HG03432 (cell line): Measurements from ENCODE around the gene AKT3.
"Not testable (repeated sequence)": the region's sequence is repeated elsewhere in the genome, so short reads cannot be mapped to it uniquely, and the experiment has no call there.

Experiments
- ATAC-seq: cut with Tn5 transposase; IDR thresholded peaks from one replicate; pipeline ENCODE4 v1.9.1; 2021; ENCODE audit warnings: mild to moderate bottlenecking, moderate library complexity; ENCODE audit not compliant: unreplicated experiment

Gene AKT3

GRCh38 chr1:243842978-243843511, 7.0 kb downstream of the AKT3 start:
- no peak for ATAC-seq

- no peak for ATAC-seq
Measured at GRCh38 chr1:243842161-243842560, 7.9 kb downstream of the AKT3 start.

DNA sequence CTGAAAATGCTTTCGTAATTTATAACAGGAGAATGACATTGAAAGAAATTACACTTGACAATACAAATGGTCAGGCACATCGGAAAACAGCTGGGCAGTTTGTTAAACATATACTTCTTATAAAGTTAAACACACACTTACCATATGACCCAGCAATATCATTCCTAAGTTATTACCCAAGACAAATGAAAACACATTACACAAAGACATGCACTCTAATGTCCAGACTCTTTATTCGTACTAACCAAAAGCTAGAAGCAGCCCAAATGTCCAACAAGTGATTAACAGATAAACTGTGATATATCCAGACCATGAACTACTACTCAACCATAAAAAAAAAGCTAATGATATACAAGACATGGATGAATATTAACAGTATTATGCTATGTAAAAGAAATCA, 8.5 kb downstream of the AKT3 start:
- no peak for ATAC-seq

DNA sequence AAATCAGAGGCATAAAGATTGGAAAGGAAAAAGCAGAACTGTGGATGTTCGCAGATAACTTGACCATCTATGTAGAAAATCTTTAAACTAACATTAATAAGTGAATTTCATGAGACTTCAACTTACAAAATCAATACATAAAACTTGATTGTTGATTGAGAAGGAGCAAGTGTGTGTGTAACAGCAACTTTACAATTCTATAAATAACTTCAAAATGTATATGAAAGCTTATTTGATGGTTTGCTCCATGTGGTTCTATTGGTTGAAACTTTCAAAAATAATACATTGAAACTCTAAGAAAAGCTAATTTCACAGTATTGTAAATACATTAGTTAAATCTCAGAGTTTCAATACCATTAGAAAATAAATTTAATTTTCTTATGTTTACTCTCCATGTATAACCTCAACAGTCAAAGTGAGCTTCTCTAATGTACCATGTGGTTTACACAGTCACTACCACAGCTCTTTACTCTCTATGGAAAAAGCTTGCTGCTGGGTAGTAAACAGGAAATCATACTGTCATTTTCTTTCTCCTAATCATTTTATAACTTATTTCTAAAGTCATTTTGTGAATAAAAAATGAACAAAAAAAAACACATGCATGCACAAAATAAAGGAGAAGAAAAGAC, 12.0 kb downstream of the AKT3 start:
- ATAC-seq, result peak; percentile 79

DNA sequence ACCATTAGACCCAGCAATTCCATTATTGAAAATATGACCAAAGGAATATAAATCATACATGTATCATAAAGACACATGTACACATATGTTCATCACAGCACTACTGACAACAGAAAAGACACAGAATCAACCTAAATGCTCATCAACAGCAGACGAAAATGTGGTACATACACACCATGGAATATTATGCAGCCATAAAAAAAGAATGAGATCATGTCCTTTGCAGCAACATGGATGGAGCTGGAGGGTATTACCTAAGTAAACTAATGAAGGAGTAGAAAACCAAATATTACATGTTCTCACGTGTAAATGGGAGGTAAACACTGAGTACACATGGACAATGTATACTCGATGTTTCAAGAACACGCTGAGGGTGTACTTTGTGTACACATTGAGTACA, 15.9 kb downstream of the AKT3 start:
- ATAC-seq, result no peak

GRCh38 chr1:243831463-243831862, 18.6 kb downstream of the AKT3 start:
- no peak for ATAC-seq

DNA sequence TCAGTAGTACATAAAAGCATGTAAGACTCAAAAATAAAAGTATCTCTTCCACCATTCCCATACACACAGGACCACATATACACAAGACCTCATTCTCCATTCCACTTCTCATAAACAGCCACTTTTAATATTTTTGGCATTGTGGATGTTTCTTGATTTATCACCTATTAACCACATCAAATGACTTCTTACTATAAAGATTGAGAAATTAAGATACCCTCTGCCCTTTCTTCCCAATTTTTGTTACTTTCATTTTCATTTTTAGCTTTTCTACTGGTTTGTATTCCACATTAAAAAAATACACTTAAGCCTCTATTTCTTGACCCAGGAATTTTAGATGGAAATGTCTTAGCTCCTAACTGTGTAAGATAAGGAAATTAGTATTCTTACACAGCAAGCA, 22.8 kb downstream of the AKT3 start:
- no peak for ATAC-seq

DNA sequence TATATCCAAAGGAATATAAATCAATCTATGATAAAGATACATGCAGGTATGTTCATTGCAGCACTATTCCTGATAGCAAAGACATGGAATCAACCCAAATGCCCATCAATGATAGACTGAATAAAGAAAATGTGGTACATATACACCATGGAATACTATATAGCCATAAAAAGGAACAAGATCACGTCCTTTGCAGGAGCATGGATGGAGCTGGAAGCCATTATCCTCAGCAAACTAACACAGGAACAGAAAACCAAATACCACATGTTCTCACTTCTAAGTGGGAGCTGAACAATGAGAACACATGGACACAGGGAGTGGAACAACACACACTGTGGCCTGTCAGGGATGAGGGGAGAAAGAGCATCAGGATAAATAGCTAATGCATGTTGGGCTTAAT, 25.1 kb downstream of the AKT3 start:
- ATAC-seq, result not testable (repeated sequence)

DNA sequence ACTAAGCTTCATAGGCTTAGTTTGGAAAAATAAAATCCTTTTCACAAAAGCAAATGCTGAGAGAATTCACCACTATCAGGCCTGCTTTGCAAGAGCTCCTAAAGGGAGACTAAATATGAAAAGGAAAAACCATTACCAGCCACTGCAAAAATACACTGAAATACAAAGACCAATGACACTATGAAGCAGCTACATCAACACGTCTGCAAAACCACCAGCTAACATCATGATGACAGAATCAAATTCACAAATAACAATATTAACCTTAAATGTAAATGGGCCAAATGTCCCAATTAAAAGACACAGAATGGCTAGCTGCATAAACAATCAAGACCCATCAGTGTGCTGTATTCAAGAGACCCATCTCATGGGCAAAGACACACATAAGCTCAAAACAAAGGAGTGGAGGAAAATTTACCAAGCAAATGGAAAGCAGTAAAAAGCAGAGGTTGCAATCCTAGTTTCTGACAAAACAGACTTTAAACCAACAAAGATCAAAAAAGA, 28.8 kb downstream of the AKT3 start:
- ATAC-seq, result no peak

DNA sequence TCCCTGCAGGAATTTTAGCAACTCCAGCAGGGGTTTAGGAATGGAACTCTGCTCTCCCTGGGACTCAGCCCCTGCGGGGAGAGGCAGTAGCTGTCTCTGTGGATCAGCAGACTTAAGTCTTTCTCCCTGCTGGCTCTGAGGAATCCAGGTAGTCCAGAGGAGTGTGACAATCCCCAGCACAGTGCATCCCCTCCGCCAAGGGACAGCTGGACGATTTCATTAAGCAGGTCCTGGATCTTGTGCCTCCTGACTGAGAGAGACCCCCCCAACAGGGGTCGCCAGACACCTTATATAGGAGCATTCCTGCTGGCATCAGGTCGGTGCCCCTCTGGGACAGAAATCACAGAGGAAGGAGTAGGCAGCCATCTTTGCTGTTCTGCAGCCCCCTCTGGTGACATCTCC, 30.6 kb downstream of the AKT3 start:
- ATAC-seq, result no peak

- ATAC-seq, result no peak
Measured at GRCh38 chr1:243818978-243819377, 31.1 kb downstream of the AKT3 start.

GRCh38 chr1:243814718-243815117, 35.3 kb downstream of the AKT3 start:
- ATAC-seq, result no peak

DNA sequence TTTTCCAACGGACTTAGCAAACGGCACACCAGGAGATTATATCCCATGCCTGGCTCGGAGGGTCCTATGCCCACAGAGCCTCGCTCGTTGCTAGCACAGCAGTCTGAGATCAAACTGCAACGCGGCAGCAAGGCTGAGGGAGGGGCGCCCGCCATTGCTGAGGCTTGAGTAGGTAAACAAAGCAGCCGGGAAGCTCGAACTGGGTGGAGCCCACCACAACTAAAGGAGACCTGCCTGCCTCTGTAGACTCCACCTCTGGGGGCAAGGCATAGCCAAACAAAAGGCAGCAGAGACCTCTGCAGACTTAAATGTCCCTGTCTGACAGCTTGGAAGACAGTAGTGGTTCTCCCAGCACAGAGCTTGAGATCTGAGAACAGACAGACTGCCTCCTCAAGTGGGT, 42.7 kb downstream of the AKT3 start:
- not testable (repeated sequence) for ATAC-seq

DNA sequence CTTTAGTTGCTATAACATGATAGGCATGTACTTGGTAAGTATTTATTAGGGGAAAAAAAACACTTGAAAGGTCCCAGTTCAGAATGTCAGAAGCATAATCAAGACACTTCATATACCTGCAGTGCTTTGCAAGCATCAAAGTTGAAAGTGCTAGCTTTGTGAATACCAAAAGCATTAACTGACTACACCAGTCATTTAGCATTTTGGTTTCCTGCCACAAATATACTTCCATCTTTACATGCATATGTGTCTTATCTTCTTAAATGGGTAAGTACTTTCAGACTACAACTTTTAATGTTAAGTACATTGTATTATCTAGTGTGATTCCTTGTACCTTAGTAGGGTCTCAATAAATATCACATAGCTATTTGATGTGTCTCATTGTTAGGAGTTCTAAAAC, 43.7 kb downstream of the AKT3 start:
- ATAC-seq, result no peak

- ATAC-seq, result no peak
Measured at GRCh38 chr1:243802736-243803135, 47.3 kb downstream of the AKT3 start.

GRCh38 chr1:243801378-243801777, 48.7 kb downstream of the AKT3 start:
- ATAC-seq, result no peak

DNA sequence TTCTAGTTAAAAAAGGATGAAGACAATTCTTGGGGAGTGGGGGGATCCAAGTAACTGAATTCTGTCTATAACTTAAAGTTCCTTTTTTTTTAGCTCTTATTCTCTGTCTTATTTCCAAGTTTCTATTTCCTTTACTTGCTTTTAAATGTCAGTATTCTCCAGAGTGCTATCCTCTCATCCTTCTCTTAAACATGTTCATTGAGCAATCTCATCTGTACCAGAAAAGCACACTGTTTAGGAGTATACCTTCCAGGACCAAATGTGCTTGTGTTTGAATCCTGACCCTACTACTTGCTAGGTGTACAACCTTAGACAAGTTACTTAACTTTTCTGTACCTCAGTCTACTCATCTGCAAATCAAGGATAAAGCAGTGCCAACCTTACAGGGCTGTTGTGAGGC, 50.1 kb downstream of the AKT3 start:
- ATAC-seq, result no peak

DNA sequence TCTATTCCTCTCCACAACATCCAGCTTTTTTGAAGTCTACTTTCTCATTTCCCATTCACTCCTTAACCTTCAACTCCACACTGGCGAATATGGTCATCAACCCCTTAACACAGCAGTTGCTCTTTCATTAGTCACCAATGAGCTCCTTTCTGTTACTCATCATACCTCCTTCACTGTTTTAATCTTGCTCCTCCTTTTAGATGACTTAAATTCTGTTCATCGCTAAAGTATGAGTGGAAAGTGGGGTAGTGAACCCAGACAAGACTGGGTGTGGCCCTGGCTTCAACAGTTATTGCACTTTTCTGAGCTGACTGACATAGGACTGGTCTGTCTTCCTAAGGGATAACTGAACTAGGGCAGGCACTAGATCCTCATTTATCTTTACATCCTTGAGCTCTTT, 51.3 kb downstream of the AKT3 start:
- no peak for ATAC-seq

- ATAC-seq, result no peak
Measured at GRCh38 chr1:243796016-243796415, 54.0 kb downstream of the AKT3 start.

GRCh38 chr1:243793298-243793697, 56.7 kb downstream of the AKT3 start:
- peak; percentile 62 for ATAC-seq

DNA sequence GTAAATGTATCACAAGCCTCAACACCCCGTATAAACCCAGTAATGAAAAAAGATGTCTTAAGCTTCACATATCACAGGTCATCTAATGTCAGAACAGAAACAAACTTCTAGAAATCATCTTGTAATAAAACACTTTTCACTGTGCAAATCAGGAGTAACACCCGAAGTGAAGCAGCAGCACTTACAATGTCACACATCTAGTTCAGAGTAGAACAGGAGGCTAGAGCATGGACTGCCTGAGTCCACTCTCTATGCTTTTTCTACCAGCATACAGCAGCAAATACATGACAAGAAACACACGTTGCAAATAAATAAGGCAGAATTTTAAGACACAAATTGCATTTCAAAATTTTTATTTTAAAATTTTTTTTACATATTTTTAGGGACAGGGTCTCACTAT, 57.2 kb downstream of the AKT3 start:
- no peak for ATAC-seq

GRCh38 chr1:243792401-243792800, 57.6 kb downstream of the AKT3 start:
- no peak for ATAC-seq
